ENCODE results near the gene UGT1A7. TPM values are rescaled to one million over a fixed set of nuclear protein-coding genes. Genes with fewer than 3 reads are reported as not detected.
"Not testable (repeated sequence)": the region's sequence is repeated elsewhere in the genome, so short reads cannot be mapped to it uniquely, and the experiment has no call there.

Gene UGT1A7
- total RNA-seq, 2 donors from 2014 or later, result not detected

GRCh38 chr2:233707940-233708644, 26.4 kb downstream of the UGT1A7 start:
- Mint-ChIP-seq H3K27ac (no peak overlapping the region), H3K27me3 (peaks cover 59% of the 10 kb centered on the region), H3K36me3 (ENCODE audit: low read depth) (peaks cover 9% of the 10 kb centered on the region), H3K4me3 (no peak overlapping the region), H3K4me1 (peaks cover 5% of the 10 kb centered on the region)
- ATAC-seq (no peak), DNase-seq (no peak)
- H3K9me3 ChIP-seq (ENCODE audit: control insufficient read depth, low read length, poor library complexity, severe bottlenecking), result no peaks in the 10 kb centered on the region

GRCh38 chr2:233708942-233709341, 27.2 kb downstream of the UGT1A7 start:
- H3K4me1 Mint-ChIP-seq, result peaks cover 7% of the 10 kb centered on the region

GRCh38 chr2:233711312-233712008, 29.8 kb downstream of the UGT1A7 start:
- Mint-ChIP-seq H3K4me3 (no peak overlapping the region), H3K36me3 (ENCODE audit: low read depth) (peaks cover 7% of the 10 kb centered on the region), H3K27me3 (peaks cover 77% of the 10 kb centered on the region), H3K4me1 (peaks cover 8% of the 10 kb centered on the region), H3K27ac (no peak overlapping the region)
- DNase-seq (peak; percentile 23 to 59 (median 30)), ATAC-seq (peak; percentile 61)
- H3K9me3 ChIP-seq (ENCODE audit: control insufficient read depth, low read length, poor library complexity, severe bottlenecking), result no peaks in the 10 kb centered on the region

More at GRCh38 chr2:233708942-233709341, 27.2 kb downstream of the UGT1A7 start:
- H3K36me3 Mint-ChIP-seq (ENCODE audit: low read depth), result peaks cover 9% of the 10 kb centered on the region
- H3K9me3 ChIP-seq (ENCODE audit: control insufficient read depth, low read length, poor library complexity, severe bottlenecking), result no peaks in the 10 kb centered on the region
- peaks cover 66% of the 10 kb centered on the region for H3K27me3 Mint-ChIP-seq
- ATAC-seq (no peak), DNase-seq (no peak)
- no peak overlapping the region for H3K27ac Mint-ChIP-seq
- H3K4me3 Mint-ChIP-seq, result no peak overlapping the region

DNA sequence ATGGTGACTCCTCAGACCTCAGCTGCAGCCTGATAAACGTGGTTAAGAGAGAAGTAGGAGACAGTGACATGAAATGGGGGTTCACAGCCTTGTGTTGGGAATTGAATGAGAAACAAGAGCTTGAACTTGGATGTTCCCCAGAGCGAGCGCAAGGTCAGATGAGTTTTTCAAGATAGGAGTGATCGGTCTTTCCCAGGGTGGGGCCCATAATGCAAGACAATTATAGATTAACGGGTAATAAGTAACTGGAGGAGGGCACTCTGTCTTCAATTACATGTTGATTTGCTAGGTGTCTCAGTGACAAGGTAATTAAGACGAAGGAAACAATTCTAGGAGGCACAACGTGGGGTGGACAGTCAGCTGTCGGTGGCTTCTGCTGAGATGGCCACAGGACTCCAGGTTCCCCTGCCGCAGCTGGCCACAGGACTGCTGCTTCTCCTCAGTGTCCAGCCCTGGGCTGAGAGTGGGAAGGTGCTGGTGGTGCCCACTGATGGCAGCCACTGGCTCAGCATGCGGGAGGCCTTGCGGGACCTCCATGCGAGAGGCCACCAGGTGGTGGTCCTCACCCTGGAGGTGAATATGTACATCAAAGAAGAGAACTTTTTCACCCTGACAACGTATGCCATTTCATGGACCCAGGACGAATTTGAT, 31.0 kb downstream of the UGT1A7 start, which contains the start of gene UGT1A5:
Gene UGT1A5 (plus strand): TSS at position 297 of the 651 bp plus-strand sequence. CDS start 85 bp downstream, at position 382.
- H3K9me3 ChIP-seq (ENCODE audit: control insufficient read depth, low read length, poor library complexity, severe bottlenecking), result no peaks in the 10 kb centered on the region
- H3K4me1 Mint-ChIP-seq, result peaks cover 8% of the 10 kb centered on the region
- peaks cover 81% of the 10 kb centered on the region for H3K27me3 Mint-ChIP-seq
- H3K4me3 Mint-ChIP-seq, result no peak within 1 kb of the TSS
- DNase-seq, result no peak
- no peak for ATAC-seq
- H3K36me3 Mint-ChIP-seq (ENCODE audit: low read depth), result peaks cover 3% of the 10 kb centered on the region
- H3K27ac Mint-ChIP-seq, result no peak within 1 kb of the TSS

DNA sequence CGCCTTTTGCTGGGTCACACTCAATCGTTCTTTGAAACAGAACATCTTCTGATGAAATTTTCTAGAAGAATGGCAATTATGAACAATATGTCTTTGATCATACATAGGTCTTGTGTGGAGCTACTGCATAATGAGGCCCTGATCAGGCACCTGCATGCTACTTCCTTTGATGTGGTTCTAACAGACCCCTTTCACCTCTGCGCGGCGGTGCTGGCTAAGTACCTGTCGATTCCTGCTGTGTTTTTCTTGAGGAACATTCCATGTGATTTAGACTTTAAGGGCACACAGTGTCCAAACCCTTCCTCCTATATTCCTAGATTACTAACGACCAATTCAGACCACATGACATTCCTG, 31.5 kb downstream of the UGT1A7 start:
- peaks cover 9% of the 10 kb centered on the region for H3K4me1 Mint-ChIP-seq
- no peak for ATAC-seq
- H3K9me3 ChIP-seq (ENCODE audit: control insufficient read depth, low read length, poor library complexity, severe bottlenecking), result no peaks in the 10 kb centered on the region

GRCh38 chr2:233714121-233714520, 32.4 kb downstream of the UGT1A7 start:
- DNase-seq (no peak), ATAC-seq (no peak)
- H3K4me1 Mint-ChIP-seq, result peaks cover 10% of the 10 kb centered on the region
- no peak overlapping the region for H3K4me3 Mint-ChIP-seq
- peaks cover 82% of the 10 kb centered on the region for H3K27me3 Mint-ChIP-seq
- no peaks in the 10 kb centered on the region for H3K9me3 ChIP-seq (ENCODE audit: control insufficient read depth, low read length, poor library complexity, severe bottlenecking)
- H3K36me3 Mint-ChIP-seq (ENCODE audit: low read depth), result peaks cover 3% of the 10 kb centered on the region
- no peak overlapping the region for H3K27ac Mint-ChIP-seq

More for the DNA sequence above, 31.5 kb downstream of the UGT1A7 start:
- Mint-ChIP-seq H3K36me3 (ENCODE audit: low read depth) (peaks cover 3% of the 10 kb centered on the region), H3K4me3 (no peak overlapping the region), H3K27ac (no peak overlapping the region), H3K27me3 (peaks cover 81% of the 10 kb centered on the region)
- no peak for DNase-seq

DNA sequence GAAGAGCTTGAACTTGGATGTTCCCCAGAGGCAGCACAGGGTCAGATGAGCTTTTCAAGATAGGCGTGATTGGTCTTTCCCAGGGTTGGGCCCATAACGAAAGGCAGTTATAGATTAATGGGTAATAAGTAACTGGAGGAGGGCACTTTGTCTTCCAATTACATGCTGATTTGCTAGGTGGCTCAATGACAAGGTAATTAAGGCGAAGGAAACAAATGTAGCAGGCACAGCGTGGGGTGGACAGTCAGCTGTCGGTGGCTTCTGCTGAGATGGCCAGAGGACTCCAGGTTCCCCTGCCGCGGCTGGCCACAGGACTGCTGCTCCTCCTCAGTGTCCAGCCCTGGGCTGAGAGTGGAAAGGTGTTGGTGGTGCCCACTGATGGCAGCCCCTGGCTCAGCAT, 36.9 kb downstream of the UGT1A7 start, which contains the start of gene UGT1A4:
Gene UGT1A4 (plus strand): TSS at position 185 of the 400 bp plus-strand sequence. CDS start 85 bp downstream, at position 270.
- ATAC-seq (no peak), DNase-seq (no peak)
- H3K27me3 Mint-ChIP-seq, result peaks cover 75% of the 10 kb centered on the region
- no peak within 1 kb of the TSS for H3K4me3 Mint-ChIP-seq
- peaks cover 4% of the 10 kb centered on the region for H3K4me1 Mint-ChIP-seq
- H3K27ac Mint-ChIP-seq, result no peak within 1 kb of the TSS
- no peaks in the 10 kb centered on the region for H3K9me3 ChIP-seq (ENCODE audit: control insufficient read depth, low read length, poor library complexity, severe bottlenecking)
- H3K36me3 Mint-ChIP-seq (ENCODE audit: low read depth), result no peaks in the 10 kb centered on the region

DNA sequence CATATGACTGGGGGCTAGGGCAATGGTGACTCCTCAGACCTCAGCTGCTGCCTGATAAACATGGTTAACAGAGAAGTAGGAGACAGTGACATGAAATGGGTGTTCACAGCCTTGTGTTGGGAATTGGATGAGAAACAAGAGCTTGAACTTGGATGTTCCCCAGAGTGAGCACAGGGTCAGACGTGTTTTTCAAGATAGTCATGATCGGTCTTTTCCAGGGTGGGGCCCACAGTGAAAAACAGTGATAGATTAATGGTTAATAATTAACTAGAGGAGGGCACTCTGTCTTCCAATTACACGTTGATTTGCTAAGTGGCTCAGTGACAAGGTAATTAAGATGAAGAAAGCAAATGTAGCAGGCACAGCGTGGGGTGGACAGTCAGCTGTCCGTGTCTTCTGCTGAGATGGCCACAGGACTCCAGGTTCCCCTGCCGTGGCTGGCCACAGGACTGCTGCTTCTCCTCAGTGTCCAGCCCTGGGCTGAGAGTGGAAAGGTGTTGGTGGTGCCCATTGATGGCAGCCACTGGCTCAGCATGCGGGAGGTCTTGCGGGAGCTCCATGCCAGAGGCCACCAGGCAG, 47.1 kb downstream of the UGT1A7 start, which contains the start of gene UGT1A3:
Gene UGT1A3 (plus strand): TSS at position 320 of the 579 bp plus-strand sequence. CDS start 85 bp downstream, at position 405.
- Mint-ChIP-seq H3K27ac (no peak within 1 kb of the TSS), H3K27me3 (peaks cover 37% of the 10 kb centered on the region), H3K4me1 (peaks cover 2% of the 10 kb centered on the region), H3K36me3 (ENCODE audit: low read depth) (no peaks in the 10 kb centered on the region), H3K4me3 (no peak within 1 kb of the TSS)
- H3K9me3 ChIP-seq (ENCODE audit: control insufficient read depth, low read length, poor library complexity, severe bottlenecking), result no peaks in the 10 kb centered on the region
- DNase-seq, result no peak
- ATAC-seq, result no peak

GRCh38 chr2:233736868-233737653, 55.4 kb downstream of the UGT1A7 start:
- H3K27me3 Mint-ChIP-seq, result peaks cover 57% of the 10 kb centered on the region
- H3K36me3 Mint-ChIP-seq (ENCODE audit: low read depth); ATAC-seq: not testable (repeated sequence)

DNA sequence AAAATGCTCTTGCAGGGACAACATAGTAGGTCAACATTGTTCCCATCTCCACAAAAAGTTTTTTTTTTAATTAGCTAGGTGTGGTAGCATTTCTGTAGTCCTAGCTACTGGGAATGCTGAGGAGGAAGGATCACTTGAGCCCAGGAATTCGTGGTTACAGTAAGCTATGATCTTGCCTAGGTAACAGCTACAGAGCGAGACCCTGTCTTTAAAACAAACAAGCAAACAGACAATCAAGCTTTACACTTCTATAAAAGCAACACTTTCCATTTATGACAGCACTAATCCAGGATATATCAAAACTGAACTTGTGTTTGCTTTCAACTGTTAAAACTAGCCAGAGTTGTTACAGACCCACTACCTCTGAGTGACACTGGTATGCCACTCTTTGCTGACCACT, 59.2 kb downstream of the UGT1A7 start:
- H3K9me3 ChIP-seq (ENCODE audit: control insufficient read depth, low read length, poor library complexity, severe bottlenecking), result no peaks in the 10 kb centered on the region
- no peak for ATAC-seq
- Mint-ChIP-seq H3K27me3 (peaks cover 60% of the 10 kb centered on the region), H3K4me1 (no peaks in the 10 kb centered on the region), H3K36me3 (ENCODE audit: low read depth) (peaks cover 3% of the 10 kb centered on the region), H3K27ac (no peak overlapping the region), H3K4me3 (no peak overlapping the region)
- DNase-seq, result no peak

More at GRCh38 chr2:233736868-233737653, 55.4 kb downstream of the UGT1A7 start:
- H3K4me1 Mint-ChIP-seq; H3K27ac Mint-ChIP-seq; H3K4me3 Mint-ChIP-seq; DNase-seq; H3K9me3 ChIP-seq (ENCODE audit: control insufficient read depth, low read length, poor library complexity, severe bottlenecking): not testable (repeated sequence)

DNA sequence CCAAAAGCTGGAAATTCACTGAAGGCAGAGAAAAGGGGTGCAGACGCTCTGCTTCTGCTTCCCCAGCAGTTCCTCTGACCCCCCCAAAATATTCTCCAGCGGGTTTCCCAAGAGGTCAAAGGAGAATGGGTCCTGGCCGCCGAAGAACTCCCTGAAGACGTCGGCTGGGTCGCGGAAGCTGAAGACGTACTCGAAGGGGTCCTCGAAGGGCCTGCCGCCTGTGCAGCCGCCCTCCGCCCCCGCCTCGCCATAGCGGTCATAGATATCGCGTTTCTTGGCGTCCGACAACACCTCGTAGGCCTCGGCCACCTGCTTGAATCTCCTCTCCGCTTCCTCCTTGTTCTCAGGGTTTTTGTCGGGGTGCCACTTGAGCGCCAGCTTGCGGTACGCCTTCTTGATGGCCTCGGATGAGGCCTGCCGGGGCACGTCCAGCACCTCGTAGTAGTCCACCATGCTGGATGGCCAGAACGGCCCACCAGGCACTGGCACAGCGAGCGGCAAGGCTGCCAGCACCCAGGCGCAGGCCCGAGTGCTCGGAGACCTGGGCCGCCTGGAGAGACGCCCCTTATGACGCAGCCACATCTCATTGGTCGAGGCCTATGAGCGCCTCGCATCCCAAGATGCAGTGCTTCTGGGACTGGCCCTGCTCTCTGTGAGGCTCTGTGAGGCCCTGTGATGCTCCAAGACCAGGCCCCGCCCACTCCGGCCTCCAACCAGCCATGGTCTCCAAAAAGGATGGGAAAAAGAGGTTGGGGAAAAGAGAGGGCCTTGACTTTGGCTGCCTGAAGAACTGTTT, 62.0 kb downstream of the UGT1A7 start:
- Mint-ChIP-seq H3K36me3 (ENCODE audit: low read depth) (peaks cover 3% of the 10 kb centered on the region), H3K27me3 (peaks cover 66% of the 10 kb centered on the region), H3K4me1 (no peaks in the 10 kb centered on the region), H3K4me3 (no peak overlapping the region), H3K27ac (no peak overlapping the region)
- DNase-seq (no peak), ATAC-seq (no peak)
- H3K9me3 ChIP-seq (ENCODE audit: control insufficient read depth, low read length, poor library complexity, severe bottlenecking), result no peaks in the 10 kb centered on the region
